Aorta (tissue), 5 donors: ENCODE data around the gene GAREM1. TPM values are rescaled to one million over a fixed set of nuclear protein-coding genes. Genes with fewer than 3 reads are reported as not detected.

Experiments
- ATAC-seq: fragments of 200-7000 bp; cut with Tn5 transposase; one replicate; pipeline ENCODE4 v1.9.1; 2022; ENCODE audit warnings: moderate library complexity; ENCODE audit not compliant: low FRiP score
- DNase-seq, 2 donors: peaks; one replicate each; pipeline ENCODE4 v3.0.0-alpha.2; 2020
- H3K27ac ChIP-seq, 2 donors: one replicate each; pipeline ENCODE4 v1.5.1; 2013; ENCODE audit warnings: low read length in 2 of 2, mild to moderate bottlenecking in 2 of 2, moderate library complexity in 2 of 2, control low read depth in 1 of 2, inconsistent platforms in 1 of 2, low read depth in 1 of 2
- H3K27me3 ChIP-seq, 2 donors: one replicate each; pipeline ENCODE4 v1.6.1; 2013; ENCODE audit warnings: control low read depth in 1 of 2, low read length in 1 of 2, mild to moderate bottlenecking in 1 of 2, moderate library complexity in 1 of 2; ENCODE audit not compliant: insufficient read depth in 2 of 2, control insufficient read depth in 1 of 2
- H3K36me3 ChIP-seq, 2 donors: one replicate each; pipeline ENCODE4 v1.6.1; 2013; ENCODE audit warnings: control low read depth in 1 of 2, low read length in 1 of 2, mild to moderate bottlenecking in 1 of 2; ENCODE audit not compliant: insufficient read depth in 2 of 2, control insufficient read depth in 1 of 2
- H3K4me1 ChIP-seq, 2 donors: one replicate each; pipeline ENCODE4 v1.6.1; 2013; ENCODE audit warnings: low read length in 2 of 2, control low read depth in 1 of 2, mild to moderate bottlenecking in 1 of 2, moderate library complexity in 1 of 2; ENCODE audit not compliant: insufficient read depth in 2 of 2, control insufficient read depth in 1 of 2
- H3K4me3 ChIP-seq, 2 donors: one replicate each; pipeline ENCODE4 v1.5.1; 2013; ENCODE audit warnings: low read length in 2 of 2, control low read depth in 1 of 2, mild to moderate bottlenecking in 1 of 2
- H3K9me3 ChIP-seq: one replicate; pipeline ENCODE4 v1.6.1; 2013; ENCODE audit warnings: mild to moderate bottlenecking, low read length; ENCODE audit not compliant: control insufficient read depth
- WGBS, 2 donors: extraction: QIAGEN DNeasy Blood & Tissue Kit; methylation state at CpG; one replicate each; pipeline ENCODE4 v1.1.7; 2013; 5-methylcytosine and 5-hydroxymethylcytosine counted together
- intact Hi-C, 2 donors: fragments of 100-400 bp; cut with DNase I; formaldehyde crosslinking; loops; one replicate each; pipeline versions ENCODE4 v1.14.2 to v1.15.0; 2022
- polyA plus RNA-seq, 2 donors: library from polyadenylated mRNA; stranded (reverse); fragments of 200-250 nt; gene quantifications; one replicate each; pipeline ENCODE4 v1.2.3, GENCODE V29; 2013
- total RNA-seq, 2 donors: library from RNA; stranded (reverse); fragmentation: NEBNext Ultra II Directional; extraction: Animal tissue kit (Norgen Biotek cat#: 25700); gene quantifications; one replicate each; pipeline ENCODE4 v1.2.1, GENCODE V29; 2021
- donor health status: healthy with polysubstance abuse.
- donor health status: Bipolar disorder and iron deficiency.
- donor health status: DM: no; HTN: no; CAD: no.
- donor health status: DM: no; HTN: no; CAD: no.
- donor health status: DM: yes; HTN: yes; CAD: no.

The GAREM1 gene
- total and polyA plus RNA-seq, 4 donors: 2.4 to 24.0 (median 7.0) TPM

DNA sequence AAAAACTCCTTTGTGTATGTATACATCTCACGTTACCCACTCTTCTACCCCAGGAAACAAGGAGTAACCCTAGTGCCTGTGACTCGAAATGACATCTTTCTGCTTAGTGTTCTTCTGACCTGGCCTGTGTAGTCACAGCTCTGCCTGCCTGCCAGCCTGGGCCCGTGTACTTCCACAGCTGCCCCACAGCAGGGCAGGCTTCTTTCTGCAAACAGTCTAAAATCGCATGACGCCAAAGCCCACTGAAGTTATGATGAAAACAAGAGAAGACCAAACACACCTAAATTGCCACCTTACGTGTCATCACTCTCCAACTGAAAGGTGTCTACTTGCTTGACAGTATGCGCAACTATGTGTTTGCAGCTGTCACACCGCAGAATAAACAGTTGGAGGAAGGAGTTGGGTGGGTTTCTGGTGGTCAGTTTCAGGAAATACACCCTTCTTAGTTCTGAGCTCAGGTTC is 1.5 kb downstream of the GAREM1 start:
- intact Hi-C loops: loop anchor here in 1 of 2 donors (5.0 kb wide), 1 partner anchor 182 kb away; no protein-coding TSS in a partner anchor
- Histone ChIP-seq H3K27ac (peak overlapping the region in 1 of 2 donors; percentile 47), H3K36me3 (peaks cover 0 to 3% of the 10 kb centered on the region in 2 donors), H3K27me3 (no peaks in the 10 kb centered on the region), H3K4me1 (peaks cover 0 to 7% of the 10 kb centered on the region in 2 donors), H3K9me3 (no peaks in the 10 kb centered on the region), H3K4me3 (peak overlapping the region; percentile 93 to 100)
- DNase-seq (peak; percentile 46 to 78), ATAC-seq (peak; percentile 30)
- 3 to 5% methylated on average over 8 of the region's 8 CpGs for WGBS, 2 donors

- intact Hi-C loops: loop anchor here in 1 of 2 donors (5.0 kb wide), 1 partner anchor 181 kb away; no protein-coding TSS in a partner anchor
- Histone ChIP-seq H3K27me3 (no peaks in the 10 kb centered on the region), H3K9me3 (no peaks in the 10 kb centered on the region), H3K4me3 (peak overlapping the region; percentile 93 to 100), H3K4me1 (peaks cover 0 to 7% of the 10 kb centered on the region in 2 donors), H3K36me3 (peaks cover 0 to 3% of the 10 kb centered on the region in 2 donors), H3K27ac (no peak overlapping the region)
- no peak for ATAC-seq
- WGBS, 2 donors: 28 to 30% methylated on average over 3 of the region's 3 CpGs
- DNase-seq: no peak
These were observed 2.4 kb downstream of the GAREM1 start for GRCh38 chr18:32468147-32468845.

GRCh38 chr18:32461709-32462272 is 8.9 kb downstream of the GAREM1 start:
- no peaks in the 10 kb centered on the region for H3K9me3 ChIP-seq
- DNase-seq: no peak
- H3K36me3 ChIP-seq: peaks cover 0 to 3% of the 10 kb centered on the region in 2 donors
- no peak for ATAC-seq
- H3K27me3 ChIP-seq: no peaks in the 10 kb centered on the region
- intact Hi-C loops: no loop called here
- H3K4me1 ChIP-seq: peaks cover 0 to 3% of the 10 kb centered on the region in 2 donors
- H3K4me3 ChIP-seq: no peak overlapping the region
- no peak overlapping the region for H3K27ac ChIP-seq
- 55 to 65% methylated on average over 2 of the region's 2 CpGs for WGBS, 2 donors

DNA sequence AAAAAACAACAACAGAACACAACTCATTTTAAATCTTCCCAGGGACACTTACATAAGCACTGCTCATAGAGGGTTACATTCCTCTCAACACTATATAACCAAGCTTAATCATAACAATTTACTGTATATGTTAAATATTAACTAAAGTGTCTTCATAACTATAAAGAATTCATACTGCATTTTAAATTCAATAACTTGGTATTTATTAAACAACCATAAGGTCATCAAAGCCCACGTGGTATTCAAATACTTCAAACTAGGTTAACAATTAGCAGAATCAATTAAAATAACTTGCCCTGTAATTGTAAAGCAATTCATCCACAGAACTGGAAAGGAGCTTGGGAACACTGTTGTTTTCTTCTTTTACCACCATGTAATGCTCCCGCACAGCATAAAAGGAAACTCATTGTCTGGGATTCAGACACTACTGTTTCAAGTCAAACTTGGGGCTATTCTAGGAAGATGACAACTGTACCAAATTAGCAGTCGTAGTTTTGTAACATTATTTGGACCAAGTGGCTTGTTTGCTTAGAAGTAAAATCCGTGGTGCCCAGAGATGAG is 10.4 kb downstream of the GAREM1 start:
- Histone ChIP-seq H3K36me3 (no peaks in the 10 kb centered on the region), H3K27me3 (no peaks in the 10 kb centered on the region), H3K9me3 (no peaks in the 10 kb centered on the region), H3K4me1 (no peaks in the 10 kb centered on the region), H3K27ac (no peak overlapping the region), H3K4me3 (no peak overlapping the region)
- WGBS, 2 donors: 68 to 75% methylated on average over 4 of the region's 4 CpGs
- ATAC-seq (no peak), DNase-seq (no peak)
- intact Hi-C loops: no loop called here

DNA sequence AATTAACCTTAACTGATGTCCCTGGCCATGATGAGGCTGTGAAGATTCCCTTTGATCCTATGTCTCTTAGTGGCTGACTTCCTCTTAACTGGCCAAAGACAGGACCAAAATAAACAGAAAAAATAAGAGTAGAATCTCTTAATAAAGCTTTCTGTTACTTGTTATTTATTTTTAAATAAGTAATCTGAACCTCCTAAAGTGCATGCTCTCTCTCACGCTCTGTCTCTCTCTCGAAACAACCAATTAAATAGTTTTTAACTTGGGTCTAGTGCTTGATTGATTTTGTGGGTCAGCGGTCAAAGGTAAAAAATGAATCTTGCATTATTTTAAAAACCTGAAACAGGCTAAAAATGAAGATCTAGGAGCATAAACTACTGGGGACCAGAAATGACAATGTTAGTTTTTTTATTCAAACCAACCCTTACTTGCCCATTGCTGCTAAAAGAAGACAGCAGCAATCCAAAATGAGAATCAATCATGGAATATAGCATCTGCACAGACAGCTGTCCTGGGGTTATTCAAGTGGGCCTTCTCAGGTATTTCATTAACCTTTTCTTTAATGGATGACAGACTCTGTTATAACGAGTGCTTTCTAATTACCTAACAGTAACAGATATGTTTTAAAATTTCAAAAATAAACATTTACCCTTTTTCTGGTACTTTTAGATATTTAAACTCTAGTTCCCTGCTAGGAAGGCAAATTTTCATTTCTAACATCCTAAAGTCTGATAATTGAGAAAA is 11.2 kb downstream of the GAREM1 start:
- no peaks in the 10 kb centered on the region for H3K9me3 ChIP-seq
- H3K27ac ChIP-seq: no peak overlapping the region
- H3K4me1 ChIP-seq: peaks cover 0 to 3% of the 10 kb centered on the region in 2 donors
- no peak overlapping the region for H3K4me3 ChIP-seq
- DNase-seq (no peak), ATAC-seq (no peak)
- no peaks in the 10 kb centered on the region for H3K36me3 ChIP-seq
- H3K27me3 ChIP-seq: no peaks in the 10 kb centered on the region
- intact Hi-C loops: no loop called here
- WGBS, 2 donors: 95% methylated on average over 4 of the region's 4 CpGs

DNA sequence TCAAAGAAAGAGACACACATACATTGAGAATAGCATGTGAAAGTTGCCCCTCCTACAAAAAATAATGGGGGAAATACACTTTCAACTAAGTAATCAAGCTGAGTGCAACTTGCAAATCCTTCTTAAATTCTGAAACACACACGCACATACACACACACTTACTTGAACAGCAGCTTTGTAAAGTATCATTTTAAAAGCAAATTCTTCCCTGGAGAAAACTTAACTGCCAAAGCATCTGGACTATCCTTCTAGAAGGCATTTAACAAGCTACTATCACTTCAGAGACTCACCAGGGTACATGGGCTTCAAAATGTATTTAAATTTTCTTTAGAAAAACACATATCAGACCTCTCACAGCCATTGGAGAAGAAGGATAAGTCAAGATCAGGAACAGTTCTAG is 15.3 kb downstream of the GAREM1 start:
- Histone ChIP-seq H3K4me3 (no peak overlapping the region), H3K36me3 (no peaks in the 10 kb centered on the region), H3K27me3 (no peaks in the 10 kb centered on the region), H3K9me3 (no peaks in the 10 kb centered on the region), H3K4me1 (peaks cover 4 to 7% of the 10 kb centered on the region in 2 donors), H3K27ac (no peak overlapping the region)
- no peak for ATAC-seq
- intact Hi-C loops: no loop called here
- no peak for DNase-seq
- WGBS, 2 donors: 76 to 84% methylated on average over 1 of the region's 1 CpG

DNA sequence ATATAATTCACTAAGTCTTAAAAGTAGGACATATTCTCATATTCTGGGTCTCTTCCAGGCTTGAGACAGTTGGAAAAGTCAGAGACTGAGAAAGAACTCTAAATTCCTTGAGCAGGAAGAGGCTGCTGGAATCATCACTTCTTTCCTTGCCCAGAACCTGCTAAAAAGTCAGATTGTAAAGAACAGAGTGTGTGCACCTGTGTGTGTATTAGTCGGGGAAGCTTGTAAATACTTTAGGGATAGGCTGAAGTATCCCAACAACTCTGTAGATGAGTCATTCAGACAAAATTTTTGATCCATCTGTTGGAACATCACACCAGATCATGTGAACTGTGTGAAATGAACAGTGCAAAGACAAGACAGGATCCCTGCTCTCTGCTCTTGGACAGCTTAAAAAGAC is 16.1 kb downstream of the GAREM1 start:
- ATAC-seq (no peak), DNase-seq (no peak)
- Histone ChIP-seq H3K36me3 (no peaks in the 10 kb centered on the region), H3K27me3 (no peaks in the 10 kb centered on the region), H3K4me1 (peaks cover 7 to 9% of the 10 kb centered on the region in 2 donors), H3K4me3 (no peak overlapping the region), H3K27ac (no peak overlapping the region), H3K9me3 (no peaks in the 10 kb centered on the region)
- intact Hi-C loops: no loop called here
- WGBS, 2 donors: 59 to 77% methylated on average over 1 of the region's 1 CpG

- intact Hi-C loops: no loop called here
- H3K4me1 ChIP-seq: peaks cover 7 to 9% of the 10 kb centered on the region in 2 donors
- H3K4me3 ChIP-seq: no peak overlapping the region
- no peak overlapping the region for H3K27ac ChIP-seq
- H3K9me3 ChIP-seq: no peaks in the 10 kb centered on the region
- DNase-seq (no peak), ATAC-seq (no peak)
- no peaks in the 10 kb centered on the region for H3K36me3 ChIP-seq
- H3K27me3 ChIP-seq: no peaks in the 10 kb centered on the region
These were observed 19.8 kb downstream of the GAREM1 start for GRCh38 chr18:32450874-32451273.
